H9 (cell line): ENCODE measurements around the gene ITPK1. TPM values are rescaled to one million over a fixed set of nuclear protein-coding genes. Genes with fewer than 3 reads are reported as not detected.

Source experiments
- DNase-seq: peaks from one replicate; pipeline ENCODE4 v3.0.0-alpha.2; 2017
- H2AFZ ChIP-seq: one replicate; pipeline ENCODE4 v1.6.1; 2013; ENCODE audit warnings: mild to moderate bottlenecking, low read length, control low read depth, moderate library complexity
- H2AK5ac ChIP-seq: 2 replicates; pipeline ENCODE4 v1.6.1; 2013; ENCODE audit warnings: low read length, control low read depth, mixed read lengths; ENCODE audit not compliant: insufficient read length
- H2BK120ac ChIP-seq: one replicate; pipeline ENCODE4 v1.6.1; 2013; ENCODE audit warnings: low read depth, mild to moderate bottlenecking, low read length, control low read depth, inconsistent platforms; ENCODE audit not compliant: poor library complexity, severe bottlenecking
- H2BK12ac ChIP-seq: 2 replicates; pipeline ENCODE4 v1.6.1; 2013; ENCODE audit warnings: low read length, control low read depth, mixed read lengths, low read depth; ENCODE audit not compliant: insufficient read length
- H2BK15ac ChIP-seq: 2 replicates; pipeline ENCODE4 v1.6.1; 2013; ENCODE audit warnings: low read depth, low read length, control low read depth
- H2BK20ac ChIP-seq: one replicate; pipeline ENCODE4 v1.6.1; 2013; ENCODE audit warnings: low read depth, mild to moderate bottlenecking, low read length, control low read depth, inconsistent platforms; ENCODE audit not compliant: poor library complexity, severe bottlenecking
- H2BK5ac ChIP-seq: 2 replicates; pipeline ENCODE4 v1.6.1; 2013; ENCODE audit warnings: low read length, control low read depth, mixed read lengths; ENCODE audit not compliant: insufficient read length
- H3K14ac ChIP-seq: 2 replicates; pipeline ENCODE4 v1.6.1; 2013; ENCODE audit warnings: low read length, control low read depth; ENCODE audit not compliant: insufficient read depth
- H3K18ac ChIP-seq: 2 replicates; pipeline ENCODE4 v1.6.1; 2013; ENCODE audit warnings: low read depth, mild to moderate bottlenecking, mixed read lengths, low read length, control low read depth; ENCODE audit not compliant: insufficient read length
- H3K23ac ChIP-seq: 2 replicates; pipeline ENCODE4 v1.6.1; 2013; ENCODE audit warnings: low read length, control low read depth, mixed read lengths, low read depth; ENCODE audit not compliant: insufficient read length
- H3K23me2 ChIP-seq: 2 replicates; pipeline ENCODE4 v1.6.1; 2013; ENCODE audit warnings: low read depth, mild to moderate bottlenecking, mixed read lengths, low read length, control low read depth; ENCODE audit not compliant: insufficient read length, poor library complexity, severe bottlenecking
- H3K27ac ChIP-seq: 2 replicates; pipeline ENCODE4 v1.5.1; 2013; ENCODE audit warnings: low read length, control low read depth, mixed read lengths, low read depth; ENCODE audit not compliant: insufficient read length
- H3K27me3 ChIP-seq: 2 replicates; pipeline ENCODE4 v1.6.1; 2013; ENCODE audit warnings: low read length, control low read depth, inconsistent platforms; ENCODE audit not compliant: insufficient read depth
- H3K4ac ChIP-seq: 2 replicates; pipeline ENCODE4 v1.6.1; 2013; ENCODE audit warnings: low read depth, mild to moderate bottlenecking, control low read depth, inconsistent platforms, low read length, moderate library complexity
- H3K4me1 ChIP-seq: 2 replicates; pipeline ENCODE4 v1.6.1; 2013; ENCODE audit warnings: low read length, control low read depth, inconsistent platforms; ENCODE audit not compliant: insufficient read depth
- H3K4me2 ChIP-seq: 2 replicates; pipeline ENCODE4 v1.6.1; 2013; ENCODE audit warnings: low read length, control low read depth, mixed read lengths; ENCODE audit not compliant: insufficient read length, insufficient read depth
- H3K56ac ChIP-seq: 2 replicates; pipeline ENCODE4 v1.6.1; 2013; ENCODE audit warnings: low read depth, mild to moderate bottlenecking, mixed read lengths, low read length, control low read depth; ENCODE audit not compliant: insufficient read length
- H3K79me1 ChIP-seq: 2 replicates; pipeline ENCODE4 v1.6.1; 2013; ENCODE audit warnings: low read depth, mild to moderate bottlenecking, moderate library complexity, low read length, control low read depth, inconsistent platforms; ENCODE audit not compliant: insufficient read depth, poor library complexity, severe bottlenecking
- H3K79me2 ChIP-seq: 2 replicates; pipeline ENCODE4 v1.6.1; 2013; ENCODE audit warnings: low read length, control low read depth, inconsistent platforms; ENCODE audit not compliant: insufficient read depth
- H3K9ac ChIP-seq: 2 replicates; pipeline ENCODE4 v1.6.1; 2013; ENCODE audit warnings: low read length, control low read depth, mixed read lengths; ENCODE audit not compliant: insufficient read length; ENCODE audit errors: extremely low read depth
- H3K9me3 ChIP-seq: one replicate; pipeline ENCODE4 v1.6.1; 2013; ENCODE audit warnings: low read depth, low read length, inconsistent platforms; ENCODE audit not compliant: control insufficient read depth
- H3T11ph ChIP-seq: one replicate; pipeline ENCODE4 v1.6.1; 2013; ENCODE audit warnings: mild to moderate bottlenecking, low read length, control low read depth, inconsistent platforms
- H4K20me1 ChIP-seq: one replicate; pipeline ENCODE4 v1.6.1; 2013; ENCODE audit not compliant: control insufficient read depth, insufficient read length, insufficient read depth
- H4K5ac ChIP-seq: 2 replicates; pipeline ENCODE4 v1.6.1; 2013; ENCODE audit warnings: low read depth, mild to moderate bottlenecking, mixed read lengths, low read length, control low read depth; ENCODE audit not compliant: insufficient read length
- H4K8ac ChIP-seq: replicated peaks from 2 replicates; pipeline ENCODE4 v1.6.1; 2013; ENCODE audit warnings: low read length, control low read depth, mixed read lengths, low read depth; ENCODE audit not compliant: insufficient read length
- H4K91ac ChIP-seq: 2 replicates; pipeline ENCODE4 v1.6.1; 2013; ENCODE audit warnings: low read depth, mild to moderate bottlenecking, moderate library complexity, mixed read lengths, low read length, control low read depth; ENCODE audit not compliant: insufficient read length
- H3K27ac Mint-ChIP-seq, 3 experiments: 2 replicates in 2 of 3; 3 replicates in 1 of 3; pipeline ENCODE4 v1.8.0; 2020 to 2021; ENCODE audit warnings: mixed read lengths in 3 of 3, mild to moderate bottlenecking in 1 of 3, moderate library complexity in 1 of 3
- H3K27me3 Mint-ChIP-seq: 2 replicates; pipeline ENCODE4 v1.8.0; 2021; ENCODE audit warnings: low read depth, mild to moderate bottlenecking, moderate library complexity, mixed read lengths
- H3K36me3 Mint-ChIP-seq, 3 experiments: 2 replicates in 2 of 3; 3 replicates in 1 of 3; pipeline ENCODE4 v1.8.0; 2020 to 2021; ENCODE audit warnings: low read depth in 3 of 3, mixed read lengths in 3 of 3; ENCODE audit not compliant: insufficient read depth in 1 of 3
- H3K4me1 Mint-ChIP-seq, 2 experiments: 2 replicates each; pipeline ENCODE4 v1.8.0; 2020; ENCODE audit warnings: mixed read lengths in 2 of 2
- H3K4me3 Mint-ChIP-seq, 2 experiments: 2 replicates in 1 of 2; 3 replicates in 1 of 2; pipeline ENCODE4 v1.8.0; 2020 to 2021; ENCODE audit warnings: mild to moderate bottlenecking in 2 of 2, mixed read lengths in 2 of 2, moderate library complexity in 1 of 2
- H3K9me3 Mint-ChIP-seq, 2 experiments: 2 replicates in 1 of 2; 3 replicates in 1 of 2; pipeline ENCODE4 v1.8.0; 2020; ENCODE audit warnings: mild to moderate bottlenecking in 2 of 2, mixed read lengths in 2 of 2, moderate library complexity in 1 of 2
- WGBS: extraction: QIAGEN DNeasy Blood & Tissue Kit; methylation state at CpG from one replicate; pipeline ENCODE4 v1.1.7; 2013; ENCODE audit warnings: missing lambda C conversion rate, low lambda C conversion rate, mixed read lengths; ENCODE audit not compliant: insufficient read length; ENCODE audit errors: extremely low coverage; 5-methylcytosine and 5-hydroxymethylcytosine counted together
- total RNA-seq: library from RNA; stranded (reverse); gene quantifications from 2 replicates; pipeline ENCODE4 v1.2.1, GENCODE V29; 2021
- TF ChIP-seq, protein P1 (sequence below): fragments of 200-600 bp; sonication (generic); conservative IDR thresholded peaks from 3 replicates; pipeline ENCODE4 v1.8.0; 2021; ENCODE audit warnings: antibody characterized with exemption, mild to moderate bottlenecking

The ITPK1 gene
- total RNA-seq, 1 experiment from 2014 or later = 92.7 TPM

DNA sequence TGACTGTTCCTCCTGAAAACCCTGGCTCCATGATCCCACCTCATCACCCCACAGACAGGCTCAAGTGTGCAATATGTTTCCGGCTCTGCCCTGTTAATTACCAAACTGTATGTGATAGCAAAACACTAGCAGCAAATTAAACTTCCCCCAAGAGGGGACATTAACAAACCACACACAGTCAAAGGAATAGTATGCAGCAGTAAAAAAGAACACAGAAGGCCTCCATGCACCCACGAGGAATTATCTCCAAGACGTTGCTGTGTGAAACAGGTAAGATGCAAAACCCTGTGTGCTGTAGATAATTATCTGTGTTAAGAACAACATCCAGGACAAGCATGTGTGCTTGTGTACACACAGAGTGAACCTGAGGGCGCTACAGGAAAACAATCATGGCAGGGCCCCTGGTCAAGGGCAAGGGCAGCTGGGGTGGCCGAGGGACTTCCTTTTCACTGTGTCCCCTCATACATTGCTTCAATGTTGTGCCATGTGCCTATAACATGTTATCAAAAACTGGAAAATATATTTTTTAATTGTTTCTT lies 35.8 kb downstream of the ITPK1 start:
- no peak overlapping the region for H2BK20ac ChIP-seq
- no peak overlapping the region for H4K8ac ChIP-seq
- Mint-ChIP-seq H3K27ac (no peak overlapping the region), H3K4me1 (peaks cover 18 to 20% of the 10 kb centered on the region in 2 experiments), H3K27me3 (no peaks in the 10 kb centered on the region; the same call in 1 of the 2 replicates), H3K9me3 (peaks cover 0 to 2% of the 10 kb centered on the region in 2 experiments; a peak in 2 of 5 replicates), H3K36me3 (peaks cover 4 to 13% (median 12%) of the 10 kb centered on the region in 3 experiments), H3K4me3 (no peak overlapping the region)
- no peaks in the 10 kb centered on the region; the same call in 1 of the 2 replicates for H3K4me1 ChIP-seq
- no peak overlapping the region for H2AK5ac ChIP-seq
- peaks cover 3% of the 10 kb centered on the region for H3K79me1 ChIP-seq
- no peaks in the 10 kb centered on the region for H3K27me3 ChIP-seq
- H4K20me1 ChIP-seq = peaks cover 3% of the 10 kb centered on the region
- H4K91ac ChIP-seq = no peak overlapping the region
- H3K9me3 ChIP-seq = no peaks in the 10 kb centered on the region
- H4K5ac ChIP-seq = no peak overlapping the region
- H2BK15ac ChIP-seq = no peak overlapping the region
- H2AFZ ChIP-seq = no peak overlapping the region
- no peak overlapping the region for H3K4me2 ChIP-seq
- H3K18ac ChIP-seq = no peak overlapping the region
- no peak overlapping the region for H2BK5ac ChIP-seq
- H2BK12ac ChIP-seq = no peak overlapping the region
- H3K23ac ChIP-seq = no peak overlapping the region
- no peak overlapping the region for H3K9ac ChIP-seq
- H3K56ac ChIP-seq = no peak overlapping the region
- TF ChIP-seq, protein P1, sequence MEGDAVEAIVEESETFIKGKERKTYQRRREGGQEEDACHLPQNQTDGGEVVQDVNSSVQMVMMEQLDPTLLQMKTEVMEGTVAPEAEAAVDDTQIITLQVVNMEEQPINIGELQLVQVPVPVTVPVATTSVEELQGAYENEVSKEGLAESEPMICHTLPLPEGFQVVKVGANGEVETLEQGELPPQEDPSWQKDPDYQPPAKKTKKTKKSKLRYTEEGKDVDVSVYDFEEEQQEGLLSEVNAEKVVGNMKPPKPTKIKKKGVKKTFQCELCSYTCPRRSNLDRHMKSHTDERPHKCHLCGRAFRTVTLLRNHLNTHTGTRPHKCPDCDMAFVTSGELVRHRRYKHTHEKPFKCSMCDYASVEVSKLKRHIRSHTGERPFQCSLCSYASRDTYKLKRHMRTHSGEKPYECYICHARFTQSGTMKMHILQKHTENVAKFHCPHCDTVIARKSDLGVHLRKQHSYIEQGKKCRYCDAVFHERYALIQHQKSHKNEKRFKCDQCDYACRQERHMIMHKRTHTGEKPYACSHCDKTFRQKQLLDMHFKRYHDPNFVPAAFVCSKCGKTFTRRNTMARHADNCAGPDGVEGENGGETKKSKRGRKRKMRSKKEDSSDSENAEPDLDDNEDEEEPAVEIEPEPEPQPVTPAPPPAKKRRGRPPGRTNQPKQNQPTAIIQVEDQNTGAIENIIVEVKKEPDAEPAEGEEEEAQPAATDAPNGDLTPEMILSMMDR = no peak
- H3K14ac ChIP-seq = no peak overlapping the region
- H3K27ac ChIP-seq = no peak overlapping the region
- WGBS = no CpG with 5 or more reads among the region's 5 CpGs
- H3K79me2 ChIP-seq = peaks cover 15% of the 10 kb centered on the region; the same call in 1 of the 2 replicates
- DNase-seq = no peak
- H3K4ac ChIP-seq = no peak overlapping the region
- no peak overlapping the region for H2BK120ac ChIP-seq
- H3K23me2 ChIP-seq = no peaks in the 10 kb centered on the region
- no peak overlapping the region for H3T11ph ChIP-seq
